ENCODE results near the gene CDC14B.

Gene CDC14B

DNA sequence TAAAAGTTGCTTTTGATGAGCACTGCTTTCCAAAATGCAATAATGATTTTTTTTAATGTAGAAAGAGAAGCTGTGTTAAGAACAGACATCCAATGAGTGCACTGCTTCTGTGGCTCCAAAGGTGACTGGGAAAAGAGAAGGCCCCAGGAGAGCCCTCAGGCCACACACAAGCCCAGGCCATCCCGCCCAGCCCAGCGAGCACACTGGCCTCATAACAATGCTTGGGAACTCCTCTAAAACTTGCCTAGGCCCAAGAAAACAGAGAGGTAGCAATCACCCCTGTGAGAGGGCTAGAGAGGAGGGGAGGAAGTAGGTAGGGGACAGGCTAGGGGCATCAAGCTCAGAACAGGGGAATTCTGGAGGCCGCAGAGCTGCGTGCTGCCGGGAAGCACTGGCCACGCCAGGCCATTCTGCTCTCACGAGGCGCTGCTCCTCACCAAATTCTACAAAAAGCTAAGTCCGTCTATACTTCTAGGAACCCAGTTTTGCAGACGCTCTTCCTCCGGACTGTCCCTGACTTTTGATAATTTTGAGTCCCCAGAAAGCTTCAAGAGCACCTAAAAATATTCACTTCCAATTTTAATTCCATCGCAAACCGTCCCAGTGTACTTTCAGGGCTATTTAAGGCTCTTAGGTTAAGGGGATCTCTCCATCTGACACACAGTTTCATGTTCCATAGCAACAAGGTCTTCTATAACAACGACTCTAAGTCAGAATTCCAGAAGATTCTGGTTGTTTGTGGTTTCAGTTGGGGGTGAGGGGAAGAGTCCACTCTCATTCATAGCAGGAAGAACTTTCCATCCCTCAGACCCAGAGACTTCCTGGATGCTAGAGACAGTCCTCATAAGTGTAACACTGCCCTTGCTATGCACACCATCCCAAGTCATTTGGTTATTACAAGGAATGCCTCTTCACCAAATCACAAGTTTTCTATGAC, 118.7 kb downstream of the CDC14B start:
- H3K36me3 Mint-ChIP-seq = no peaks in the 10 kb centered on the region
- H3K4me1 Mint-ChIP-seq (ENCODE audit: low read depth) = no peaks in the 10 kb centered on the region
- H3K27me3 Mint-ChIP-seq = no peaks in the 10 kb centered on the region
- no peak overlapping the region for H3K27ac Mint-ChIP-seq
- no peak overlapping the region for H3K4me3 Mint-ChIP-seq
- H3K9me3 Mint-ChIP-seq (ENCODE audit: low read depth) = no peaks in the 10 kb centered on the region

DNA sequence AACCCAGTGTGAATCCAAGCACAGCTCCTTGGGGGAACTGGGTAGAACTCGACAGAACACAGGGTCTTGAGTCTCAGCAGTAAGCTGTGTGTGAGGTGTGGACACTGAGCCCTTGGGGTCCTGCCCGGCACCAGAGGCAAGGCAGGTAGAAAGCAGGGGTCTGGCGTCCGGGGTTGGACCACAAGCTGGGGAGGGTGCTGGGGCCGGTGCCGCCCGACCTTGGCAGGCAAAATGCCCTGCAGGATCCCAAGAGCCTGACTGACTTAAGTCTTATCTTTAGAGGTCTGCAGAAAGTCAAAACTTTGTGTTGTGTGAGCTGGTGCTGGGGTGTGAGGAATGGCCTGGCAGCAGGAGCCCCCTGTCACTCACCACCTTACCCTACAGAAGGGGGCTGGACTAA, 120.4 kb downstream of the CDC14B start:
- Mint-ChIP-seq H3K4me3 (no peak overlapping the region), H3K4me1 (ENCODE audit: low read depth) (no peaks in the 10 kb centered on the region), H3K9me3 (ENCODE audit: low read depth) (no peaks in the 10 kb centered on the region), H3K27ac (no peak overlapping the region), H3K36me3 (no peaks in the 10 kb centered on the region), H3K27me3 (no peaks in the 10 kb centered on the region)

DNA sequence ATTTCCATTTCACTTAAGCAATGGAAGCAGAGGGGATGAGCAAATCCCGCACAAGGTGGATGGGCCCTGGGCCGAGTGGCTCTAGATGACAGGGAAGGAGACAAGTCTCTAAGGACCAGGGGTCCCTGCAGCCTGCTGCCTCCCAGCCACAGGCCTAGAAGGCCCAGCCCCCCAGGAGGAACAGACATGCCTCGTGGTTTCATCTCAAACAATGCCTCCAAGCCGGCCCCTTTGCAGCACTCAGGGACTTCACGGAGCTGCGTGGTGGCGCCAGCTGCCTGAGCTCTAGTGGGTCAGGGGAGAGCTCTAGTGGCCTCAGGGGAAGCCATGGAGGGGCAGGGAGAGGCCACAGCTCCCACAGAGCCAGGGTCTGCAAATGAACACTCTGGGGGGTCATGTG, 120.8 kb downstream of the CDC14B start:
- H3K27me3 Mint-ChIP-seq = no peaks in the 10 kb centered on the region
- H3K27ac Mint-ChIP-seq = no peak overlapping the region
- no peaks in the 10 kb centered on the region for H3K9me3 Mint-ChIP-seq (ENCODE audit: low read depth)
- no peak overlapping the region for H3K4me3 Mint-ChIP-seq
- H3K4me1 Mint-ChIP-seq (ENCODE audit: low read depth) = no peaks in the 10 kb centered on the region
- H3K36me3 Mint-ChIP-seq = no peaks in the 10 kb centered on the region

GRCh38 chr9:96497117-96497399, 122.6 kb downstream of the CDC14B start:
- Mint-ChIP-seq H3K27ac (no peak overlapping the region), H3K36me3 (no peaks in the 10 kb centered on the region), H3K4me3 (no peak overlapping the region), H3K9me3 (ENCODE audit: low read depth) (no peaks in the 10 kb centered on the region), H3K27me3 (no peaks in the 10 kb centered on the region), H3K4me1 (ENCODE audit: low read depth) (no peaks in the 10 kb centered on the region)

DNA sequence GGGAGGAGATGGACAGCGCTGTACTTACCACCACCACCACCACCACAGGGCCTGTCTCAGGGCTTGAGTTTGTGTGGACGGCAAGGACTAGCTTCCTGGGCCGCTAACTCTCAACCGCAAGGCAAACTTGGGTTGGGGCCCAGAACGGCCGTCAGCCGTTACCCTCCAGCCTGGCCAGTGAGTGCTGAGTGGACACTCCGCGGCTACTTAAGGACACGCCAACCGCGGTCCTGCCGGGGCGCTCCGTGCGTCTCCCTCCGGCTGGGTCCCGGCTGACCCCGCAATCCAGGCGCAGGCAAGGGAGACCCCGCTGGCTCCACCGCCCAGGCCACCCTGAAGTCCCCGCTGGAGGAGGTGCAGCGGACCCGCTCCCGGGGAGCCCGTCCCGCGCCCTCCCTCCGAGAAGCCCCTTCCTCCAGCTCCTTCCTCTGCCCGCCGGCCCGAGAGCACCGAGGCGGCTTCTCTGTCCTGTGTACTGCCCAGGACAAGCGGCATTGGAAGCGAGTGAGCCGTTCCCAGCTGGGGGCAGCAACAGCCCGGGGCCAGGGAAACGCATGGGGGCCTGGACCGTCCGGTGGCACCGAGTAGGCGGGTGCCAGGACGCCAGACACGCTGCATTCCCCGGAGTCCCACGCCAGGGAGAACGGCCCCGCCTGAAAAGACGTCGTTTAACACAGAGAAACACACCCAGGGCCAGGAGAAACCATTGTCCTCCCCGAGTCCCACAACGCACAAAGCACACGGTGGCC, 123.1 kb downstream of the CDC14B start:
- Mint-ChIP-seq H3K4me1 (ENCODE audit: low read depth) (peaks cover 4% of the 10 kb centered on the region), H3K27ac (no peak overlapping the region), H3K9me3 (ENCODE audit: low read depth) (no peaks in the 10 kb centered on the region), H3K36me3 (peaks cover 2% of the 10 kb centered on the region), H3K4me3 (no peak overlapping the region), H3K27me3 (no peaks in the 10 kb centered on the region)

- Mint-ChIP-seq H3K27me3 (no peaks in the 10 kb centered on the region), H3K4me3 (no peak overlapping the region), H3K36me3 (peaks cover 2% of the 10 kb centered on the region), H3K27ac (no peak overlapping the region), H3K4me1 (ENCODE audit: low read depth) (peaks cover 9% of the 10 kb centered on the region), H3K9me3 (ENCODE audit: low read depth) (no peaks in the 10 kb centered on the region)
Measured at GRCh38 chr9:96495341-96495740, 124.3 kb downstream of the CDC14B start.

- peaks cover 9% of the 10 kb centered on the region for H3K4me1 Mint-ChIP-seq (ENCODE audit: low read depth)
Measured at GRCh38 chr9:96494215-96494800, 125.3 kb downstream of the CDC14B start.

GRCh38 chr9:96493757-96494156, 125.9 kb downstream of the CDC14B start:
- no peaks in the 10 kb centered on the region for H3K27me3 Mint-ChIP-seq
- H3K27ac Mint-ChIP-seq = no peak overlapping the region
- no peaks in the 10 kb centered on the region for H3K9me3 Mint-ChIP-seq (ENCODE audit: low read depth)
- peaks cover 4% of the 10 kb centered on the region for H3K36me3 Mint-ChIP-seq
- peaks cover 9% of the 10 kb centered on the region for H3K4me1 Mint-ChIP-seq (ENCODE audit: low read depth)
- no peak overlapping the region for H3K4me3 Mint-ChIP-seq

More at GRCh38 chr9:96494215-96494800, 125.3 kb downstream of the CDC14B start:
- H3K27ac Mint-ChIP-seq = no peak overlapping the region
- H3K36me3 Mint-ChIP-seq = peaks cover 4% of the 10 kb centered on the region
- H3K4me3 Mint-ChIP-seq = no peak overlapping the region
- no peaks in the 10 kb centered on the region for H3K27me3 Mint-ChIP-seq
- no peaks in the 10 kb centered on the region for H3K9me3 Mint-ChIP-seq (ENCODE audit: low read depth)

DNA sequence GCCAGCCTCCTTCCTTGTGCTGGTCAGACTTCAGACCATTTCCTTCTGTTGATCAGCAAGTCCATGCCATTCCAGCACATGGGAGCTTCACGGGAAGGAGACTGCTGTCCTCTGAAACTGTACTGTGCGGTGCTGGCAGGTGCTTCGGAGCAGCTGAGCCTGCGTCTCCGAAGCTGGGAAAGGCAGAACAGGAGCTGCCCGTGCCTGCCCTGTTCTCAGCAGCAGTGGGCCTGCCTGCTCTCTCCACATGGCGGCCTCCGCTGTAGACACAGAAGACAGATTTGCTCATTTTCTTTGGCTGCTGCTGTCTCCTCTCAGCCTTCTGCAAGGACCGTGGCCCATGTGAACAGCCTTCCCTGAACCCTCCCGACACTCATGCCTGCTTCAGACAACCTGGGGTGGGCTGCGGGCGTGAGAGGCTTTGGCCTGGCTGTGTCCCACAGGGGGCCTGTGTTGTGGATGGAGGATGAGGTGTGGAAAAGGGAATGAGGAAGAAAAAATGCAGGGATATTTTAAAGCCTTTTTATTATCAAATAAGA, 126.6 kb downstream of the CDC14B start:
- no peak overlapping the region for H3K27ac Mint-ChIP-seq
- no peaks in the 10 kb centered on the region for H3K9me3 Mint-ChIP-seq (ENCODE audit: low read depth)

GRCh38 chr9:96491880-96492525, 127.6 kb downstream of the CDC14B start:
- H3K27me3 Mint-ChIP-seq = no peaks in the 10 kb centered on the region
- H3K27ac Mint-ChIP-seq = peak overlapping the region; percentile 92
- peaks cover 4% of the 10 kb centered on the region for H3K36me3 Mint-ChIP-seq
- H3K4me3 Mint-ChIP-seq = peak overlapping the region; percentile 45
- H3K4me1 Mint-ChIP-seq (ENCODE audit: low read depth) = peaks cover 9% of the 10 kb centered on the region
- H3K9me3 Mint-ChIP-seq (ENCODE audit: low read depth) = no peaks in the 10 kb centered on the region

More for the DNA sequence above, 126.6 kb downstream of the CDC14B start:
- Mint-ChIP-seq H3K36me3 (peaks cover 4% of the 10 kb centered on the region), H3K4me1 (ENCODE audit: low read depth) (peaks cover 9% of the 10 kb centered on the region), H3K4me3 (no peak overlapping the region), H3K27me3 (no peaks in the 10 kb centered on the region)

DNA sequence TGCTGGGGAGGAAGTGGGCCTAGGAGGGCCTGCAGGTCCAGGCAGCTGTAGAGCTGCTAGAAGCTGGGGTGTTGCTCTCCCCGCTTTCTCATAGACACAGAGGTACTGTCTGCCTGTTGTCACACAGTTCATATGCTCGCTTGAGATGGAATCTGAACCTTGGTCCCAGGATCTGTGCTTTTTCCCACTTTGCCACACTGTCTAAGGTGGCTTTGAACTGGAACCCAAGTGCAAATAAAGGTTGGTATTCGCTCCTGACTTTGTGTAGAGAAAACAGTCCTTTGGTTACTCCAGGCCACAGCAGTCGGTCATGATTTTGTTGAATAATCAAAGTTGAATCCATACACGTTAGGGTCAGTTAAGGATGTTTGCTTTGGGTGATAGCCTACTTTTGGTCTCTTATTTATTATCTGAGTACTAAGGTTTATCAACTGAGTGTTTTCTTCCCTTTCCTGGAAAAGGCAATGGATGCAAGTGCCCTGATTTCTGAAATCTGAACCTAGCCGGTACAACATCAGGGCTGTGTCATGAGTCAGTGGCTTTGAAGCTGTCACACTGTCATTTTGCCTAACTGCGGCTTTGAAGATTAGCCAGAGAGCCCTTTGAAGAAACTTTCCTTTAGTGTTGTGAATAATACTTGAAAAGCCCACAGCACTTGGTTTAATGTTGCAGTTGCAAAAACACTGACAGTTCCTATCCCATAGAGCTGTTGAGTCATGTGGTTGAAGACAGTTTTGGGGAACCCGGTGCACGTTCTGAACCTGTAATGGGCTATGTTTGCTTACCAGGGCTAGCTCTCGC, 128.4 kb downstream of the CDC14B start:
- H3K27ac Mint-ChIP-seq = peak overlapping the region; percentile 92
- H3K27me3 Mint-ChIP-seq = no peaks in the 10 kb centered on the region
- no peaks in the 10 kb centered on the region for H3K9me3 Mint-ChIP-seq (ENCODE audit: low read depth)
- peak overlapping the region; percentile 45 for H3K4me3 Mint-ChIP-seq
- H3K36me3 Mint-ChIP-seq = peaks cover 4% of the 10 kb centered on the region
- peaks cover 9% of the 10 kb centered on the region for H3K4me1 Mint-ChIP-seq (ENCODE audit: low read depth)

DNA sequence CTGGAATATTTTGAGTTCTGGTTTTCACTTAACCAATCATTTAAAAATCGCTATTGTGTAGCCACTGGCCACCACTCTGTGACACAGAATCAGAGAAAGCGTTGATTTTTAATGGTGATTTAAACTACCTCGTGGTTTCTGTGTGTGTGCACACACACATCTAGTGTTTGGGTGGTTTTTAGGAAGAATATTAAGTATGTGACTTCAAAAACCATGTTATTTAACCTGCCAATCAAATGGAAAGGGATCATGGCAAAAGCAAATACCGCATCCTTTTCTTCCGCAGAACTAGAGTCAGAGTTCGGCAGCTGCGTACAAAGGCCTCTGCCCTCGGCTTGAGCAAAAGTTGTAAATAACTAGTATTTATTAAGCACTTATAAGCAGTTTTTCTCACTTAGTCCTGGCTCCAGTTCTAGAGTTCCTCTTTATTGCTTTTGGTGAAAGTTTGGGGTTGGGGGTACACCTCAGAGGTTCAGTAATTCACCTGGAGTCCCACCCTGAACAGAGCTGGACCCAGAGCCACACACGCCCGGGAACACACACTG, 129.0 kb downstream of the CDC14B start:
- H3K27me3 Mint-ChIP-seq = no peaks in the 10 kb centered on the region
- H3K9me3 Mint-ChIP-seq (ENCODE audit: low read depth) = no peaks in the 10 kb centered on the region
- H3K4me3 Mint-ChIP-seq = no peak overlapping the region
- H3K27ac Mint-ChIP-seq = no peak overlapping the region
- peaks cover 6% of the 10 kb centered on the region for H3K36me3 Mint-ChIP-seq
- H3K4me1 Mint-ChIP-seq (ENCODE audit: low read depth) = peaks cover 9% of the 10 kb centered on the region

GRCh38 chr9:96489482-96489979, 130.1 kb downstream of the CDC14B start:
- Mint-ChIP-seq H3K4me1 (ENCODE audit: low read depth) (peaks cover 9% of the 10 kb centered on the region), H3K27ac (no peak overlapping the region), H3K9me3 (ENCODE audit: low read depth) (no peaks in the 10 kb centered on the region), H3K36me3 (peaks cover 10% of the 10 kb centered on the region), H3K4me3 (no peak overlapping the region), H3K27me3 (no peaks in the 10 kb centered on the region)

DNA sequence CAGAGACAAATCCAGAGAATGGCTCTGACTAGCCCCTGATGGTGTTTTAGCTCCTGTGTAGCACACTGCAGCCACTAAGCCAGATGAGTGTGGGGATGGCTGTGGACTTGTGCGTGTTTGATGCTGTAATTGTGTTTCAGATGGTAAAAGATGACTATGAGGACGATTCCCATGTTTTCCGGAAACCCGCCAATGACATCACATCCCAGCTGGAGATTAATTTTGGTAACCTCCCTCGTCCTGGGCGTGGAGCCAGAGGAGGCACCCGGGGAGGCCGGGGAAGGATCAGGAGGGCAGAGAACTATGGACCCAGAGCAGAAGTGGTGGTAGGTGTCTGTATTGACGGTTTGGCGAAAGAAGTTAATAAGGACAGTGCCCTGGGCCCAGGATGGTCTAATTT, 131.7 kb downstream of the CDC14B start:
- Mint-ChIP-seq H3K9me3 (ENCODE audit: low read depth) (no peaks in the 10 kb centered on the region), H3K4me3 (no peak overlapping the region), H3K27ac (no peak overlapping the region), H3K27me3 (no peaks in the 10 kb centered on the region), H3K4me1 (ENCODE audit: low read depth) (peaks cover 9% of the 10 kb centered on the region), H3K36me3 (peaks cover 14% of the 10 kb centered on the region)

Data from activated naive CD8-positive, alpha-beta T cell (primary cell).